AG20443 (cell line): ENCODE data around the gene ELL.
"Not testable (repeated sequence)": the region's sequence is repeated elsewhere in the genome, so short reads cannot be mapped to it uniquely, and the experiment has no call there.

ENCODE experiments used
- DNase-seq: peaks from one replicate; pipeline ENCODE4 v3.0.0; 2012; ENCODE audit warnings: low spot score, mixed read lengths

The ELL gene

GRCh38 chr19:18421371-18421959, 100.4 kb downstream of the ELL start:
- DNase-seq = no peak

- DNase-seq = no peak
Observed at GRCh38 chr19:18420930-18421329, 100.9 kb downstream of the ELL start.

GRCh38 chr19:18419699-18420460, 102.0 kb downstream of the ELL start:
- DNase-seq = no peak

- peak; percentile 97 for DNase-seq
Observed at GRCh38 chr19:18419195-18419698, 102.6 kb downstream of the ELL start, which contains the start of gene SSBP4. TSS of gene SSBP4 (plus strand) at chr19:18419398. CDS start at chr19:18419649, 251 bp downstream.

DNA sequence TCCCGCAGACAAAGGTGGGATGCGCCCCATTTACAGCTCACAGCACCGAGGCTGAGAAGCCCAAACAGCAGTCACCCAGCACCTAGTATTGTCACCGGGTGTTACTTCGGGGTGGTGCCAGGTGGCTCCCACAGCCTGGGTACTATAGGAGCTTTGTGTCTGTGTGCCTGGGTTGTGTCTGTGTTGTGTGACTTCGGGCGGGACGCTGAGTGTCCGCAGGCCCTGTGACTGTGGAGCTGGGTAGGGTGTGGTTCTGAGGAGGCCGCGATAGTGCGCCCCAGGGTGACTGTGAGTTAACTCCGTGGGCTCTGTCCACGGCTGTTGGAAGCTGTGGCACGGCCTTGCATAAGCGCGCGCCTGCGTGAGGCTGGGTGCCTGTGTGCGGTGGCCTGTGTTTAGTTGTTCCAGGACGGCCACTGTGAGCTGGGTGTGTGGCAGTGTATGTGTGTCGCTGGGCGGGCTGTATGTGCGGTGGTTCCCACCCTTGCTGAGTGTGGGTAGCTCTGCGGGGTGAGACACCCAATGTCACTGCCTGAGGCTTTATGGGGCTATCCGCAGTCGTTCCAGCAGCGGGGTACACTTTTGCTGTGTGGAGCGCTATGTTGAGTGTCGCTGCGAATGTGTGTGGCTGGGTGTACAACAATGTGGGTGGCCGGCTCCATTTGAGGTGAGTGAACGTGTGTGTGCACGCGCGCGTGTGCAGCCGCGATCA, 103.2 kb downstream of the ELL start:
- no peak for DNase-seq

DNA sequence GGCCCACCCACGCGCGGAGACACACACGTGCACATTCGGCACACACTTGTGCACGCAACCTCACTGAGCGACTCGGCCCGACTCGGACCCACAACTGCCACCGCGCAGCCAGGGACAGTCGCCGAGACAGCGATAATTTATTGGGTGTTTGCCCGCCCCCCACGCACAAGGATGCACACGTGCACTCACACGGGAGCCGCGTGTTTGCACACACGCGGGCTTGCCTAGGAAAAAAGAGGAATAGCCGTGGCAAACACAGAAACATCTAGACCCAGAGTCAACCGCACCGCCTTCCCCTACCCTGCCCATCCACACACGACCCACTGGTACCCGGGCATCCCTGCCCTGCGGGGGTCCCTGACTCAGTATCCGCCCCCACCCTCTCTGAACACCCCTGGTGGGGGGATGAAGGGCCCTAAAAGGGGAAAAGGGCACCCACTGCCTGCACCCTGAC, 103.8 kb downstream of the ELL start:
- DNase-seq = no peak

GRCh38 chr19:18417250-18418028, 104.4 kb downstream of the ELL start:
- peak; percentile 74 for DNase-seq

DNA sequence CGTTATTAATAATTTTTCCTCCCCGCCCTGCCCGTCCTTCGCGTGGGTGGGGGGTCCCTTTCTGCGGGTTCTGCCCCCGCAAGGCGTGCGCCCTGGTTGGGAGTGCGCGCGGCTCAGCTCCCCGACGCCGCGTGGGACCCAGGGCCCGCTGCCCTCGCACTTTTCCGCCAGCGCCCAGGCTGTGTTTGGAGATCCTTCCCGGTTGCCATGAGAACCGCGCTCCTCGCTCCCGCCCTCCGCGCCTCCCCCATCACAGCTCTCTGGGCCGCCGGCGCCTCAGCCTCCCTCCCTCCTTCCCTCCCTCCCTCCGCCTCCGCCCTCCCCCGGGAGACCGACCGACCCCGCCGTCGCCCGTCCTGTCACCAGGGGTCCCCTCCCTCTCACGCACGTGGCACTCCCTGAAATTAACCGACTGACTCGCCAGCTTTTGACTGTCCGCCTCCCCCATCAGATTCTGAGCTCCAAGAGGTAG, 105.1 kb downstream of the ELL start:
- DNase-seq = peak; percentile 91

DNA sequence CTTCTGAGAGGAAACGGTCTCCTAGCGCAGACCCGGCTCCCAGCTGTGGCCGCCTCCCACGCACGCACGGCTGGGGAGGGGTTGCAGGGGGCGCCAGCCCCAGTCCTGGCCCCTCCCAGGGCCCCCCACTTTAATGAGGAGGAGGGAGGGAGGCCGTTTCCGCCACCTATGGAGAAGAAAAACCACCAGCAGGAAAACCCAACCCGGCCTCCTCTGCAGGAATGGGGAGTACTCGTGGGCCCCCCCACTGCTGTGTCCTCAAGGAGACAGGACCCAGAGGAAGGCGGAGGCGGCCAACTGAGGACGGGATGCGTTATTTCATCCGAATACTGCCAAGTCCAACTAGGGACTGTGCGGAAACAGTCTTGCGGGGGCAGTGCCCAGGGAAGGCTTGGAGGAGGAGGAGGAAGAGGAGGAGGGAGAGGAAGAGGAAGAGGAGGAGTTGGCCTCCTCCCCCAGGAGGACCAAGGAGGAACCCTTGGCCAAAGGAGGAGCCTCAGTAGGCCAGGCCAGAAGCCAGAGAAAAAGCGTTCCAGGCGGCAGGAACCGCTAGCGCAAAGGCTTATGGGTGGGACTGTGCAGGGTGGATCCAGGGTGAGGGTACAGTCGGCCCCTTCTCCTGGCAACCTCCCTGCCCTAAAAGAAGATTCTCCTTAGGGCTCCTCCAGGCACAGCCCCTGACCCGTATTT, 106.5 kb downstream of the ELL start:
- peak; percentile 67 for DNase-seq

- no peak for DNase-seq
Observed at GRCh38 chr19:18414504-18415177, 107.2 kb downstream of the ELL start.

GRCh38 chr19:18412610-18413239, 109.1 kb downstream of the ELL start:
- DNase-seq = no peak

DNA sequence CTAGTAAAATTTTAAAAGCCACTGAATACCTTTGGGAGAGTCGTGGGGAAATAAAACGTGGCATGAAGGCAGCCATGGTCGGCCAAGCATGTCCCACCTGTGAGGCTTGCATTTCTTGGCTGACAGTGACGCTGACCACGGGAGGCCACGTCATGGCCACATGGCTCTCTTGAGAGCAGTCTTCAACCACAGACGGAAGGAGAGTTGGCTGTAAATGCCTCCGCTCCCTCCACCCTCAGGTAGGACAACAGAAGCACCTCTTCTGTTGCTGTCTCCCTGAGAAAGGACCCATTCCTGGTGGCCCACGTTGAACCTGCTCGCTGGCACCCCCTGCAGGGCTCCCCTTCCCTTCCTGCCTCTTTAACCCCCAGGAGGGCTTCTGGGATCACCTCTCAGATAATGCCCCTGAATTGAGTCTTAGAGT, 113.8 kb downstream of the ELL start:
- DNase-seq = no peak

DNA sequence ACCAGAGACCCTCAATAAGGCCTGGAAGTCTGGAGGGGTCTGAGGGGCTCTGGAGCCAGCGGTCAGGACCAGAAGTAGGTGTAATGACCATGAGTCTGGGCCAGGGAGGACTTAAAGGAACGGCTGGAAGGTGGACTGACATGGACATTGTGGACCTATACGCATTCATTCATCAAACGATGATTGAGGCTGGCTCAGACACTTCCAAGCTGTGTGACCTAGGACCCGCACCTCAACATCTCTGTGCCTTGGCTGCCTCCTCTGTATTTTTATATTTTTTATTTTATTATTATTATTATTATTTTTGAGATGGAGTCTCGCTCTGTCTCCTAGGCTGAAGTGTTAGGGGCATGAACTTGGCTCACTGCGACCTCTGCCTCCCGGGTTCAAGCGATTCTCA, 115.1 kb downstream of the ELL start:
- no peak for DNase-seq

- not testable (repeated sequence) for DNase-seq
Observed at GRCh38 chr19:18405754-18406153, 116.1 kb downstream of the ELL start.

DNA sequence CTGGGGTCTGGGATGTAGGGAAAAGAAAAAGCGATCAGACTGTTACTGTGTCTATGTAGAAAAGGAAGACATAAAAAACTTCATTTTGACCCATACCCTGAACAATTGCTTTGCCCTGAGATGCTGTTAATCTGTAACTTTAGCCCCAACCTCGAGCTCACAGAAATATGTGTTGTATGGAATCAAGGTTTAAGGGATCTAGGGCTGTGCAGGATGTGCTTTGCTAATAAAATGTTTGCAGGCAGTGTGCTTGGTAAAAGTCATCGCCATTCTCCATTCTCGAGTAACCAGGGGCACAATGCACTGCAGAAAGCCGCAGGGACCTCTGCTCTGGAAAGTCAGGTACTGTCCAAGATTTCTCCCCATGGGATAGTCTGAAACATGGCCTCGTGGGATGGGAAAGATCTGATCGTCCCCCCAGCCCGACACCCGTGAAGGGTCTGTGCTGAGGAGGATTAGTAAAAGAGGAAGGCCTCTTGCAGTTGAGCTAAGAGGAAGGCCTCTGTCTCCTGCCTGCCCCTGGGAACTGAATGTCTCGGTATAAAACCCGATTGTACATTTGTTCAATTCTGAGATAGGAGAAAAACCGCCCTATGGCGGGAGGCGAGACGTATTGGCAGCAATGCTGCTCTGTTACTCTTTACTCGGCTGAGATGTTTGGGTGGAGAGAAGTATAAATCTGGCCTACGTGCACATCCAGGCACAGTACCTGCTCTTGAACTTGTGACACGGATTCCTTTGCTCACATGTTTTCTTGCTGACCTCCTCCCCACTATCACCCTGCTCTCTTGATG, 119.2 kb downstream of the ELL start:
- not testable (repeated sequence) for DNase-seq

GRCh38 chr19:18401580-18402112, 120.2 kb downstream of the ELL start:
- DNase-seq = peak; percentile 64

- peak; percentile 65 for DNase-seq
Observed at GRCh38 chr19:18399008-18399407, 122.9 kb downstream of the ELL start.

GRCh38 chr19:18397242-18398202, 124.3 kb downstream of the ELL start, which contains the start of gene LRRC25:
TSS of gene LRRC25 (minus strand) at chr19:18397622. CDS start at chr19:18396963, 659 bp downstream.
- DNase-seq = no peak
